Amniotic epithelial cell (primary cell): ENCODE data around the gene SLCO6A1.

Experiments used
- DNase-seq: peaks from one replicate; pipeline ENCODE4 v3.0.0-alpha.2; 2010; ENCODE audit warnings: low read depth

The SLCO6A1 gene

GRCh38 chr5:102453716-102454115, 45.1 kb downstream of the SLCO6A1 start:
- DNase-seq = no peak

GRCh38 chr5:102451082-102451481, 47.7 kb downstream of the SLCO6A1 start:
- DNase-seq = no peak

GRCh38 chr5:102450313-102450990, 48.3 kb downstream of the SLCO6A1 start:
- no peak for DNase-seq

DNA sequence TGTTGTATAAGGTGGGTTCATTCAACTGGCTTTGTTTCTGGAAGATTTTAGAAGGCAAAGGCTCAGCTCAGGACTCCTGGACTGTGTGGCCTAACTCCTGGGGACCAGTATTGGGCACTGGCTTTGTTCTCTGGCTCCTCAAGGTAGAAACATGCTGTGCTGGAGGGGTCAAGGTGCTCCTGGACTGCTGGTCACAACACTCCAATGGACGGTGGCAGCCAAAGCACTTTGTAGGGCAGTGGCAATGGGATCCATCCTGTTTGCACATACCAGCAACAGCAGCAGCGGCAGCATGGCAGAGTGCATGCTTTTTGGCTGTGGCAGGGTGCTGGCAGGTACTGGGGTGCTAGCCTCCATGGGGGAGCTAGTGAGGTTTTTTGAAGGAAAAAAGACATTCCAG, 65.3 kb downstream of the SLCO6A1 start:
- DNase-seq = no peak

GRCh38 chr5:102421647-102422046, 77.2 kb downstream of the SLCO6A1 start:
- no peak for DNase-seq

DNA sequence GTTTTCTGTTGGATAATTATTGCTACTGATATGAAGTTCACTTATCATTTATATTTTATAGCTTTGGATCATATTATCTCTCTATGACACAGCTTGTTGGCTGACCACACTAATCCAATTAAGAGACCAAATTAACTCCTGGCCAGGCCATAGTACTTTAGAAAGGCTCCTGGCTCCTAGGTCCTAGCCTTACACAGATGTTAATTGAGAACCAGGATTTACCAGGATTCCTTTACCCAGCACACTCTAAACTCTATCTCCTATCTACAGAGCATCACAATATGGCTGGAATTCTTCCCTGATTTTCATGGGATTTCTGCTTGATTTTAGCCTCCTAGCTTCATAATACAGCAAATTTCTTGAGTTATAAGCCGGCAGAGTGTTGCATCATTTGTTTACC, 80.3 kb downstream of the SLCO6A1 start:
- DNase-seq = no peak

GRCh38 chr5:102414448-102414847, 84.4 kb downstream of the SLCO6A1 start:
- DNase-seq = no peak

GRCh38 chr5:102388235-102388634, 110.6 kb downstream of the SLCO6A1 start:
- DNase-seq = no peak

GRCh38 chr5:102385365-102385764, 113.4 kb downstream of the SLCO6A1 start:
- no peak for DNase-seq

- DNase-seq = no peak
Measured at GRCh38 chr5:102380174-102380573, 118.6 kb downstream of the SLCO6A1 start.

DNA sequence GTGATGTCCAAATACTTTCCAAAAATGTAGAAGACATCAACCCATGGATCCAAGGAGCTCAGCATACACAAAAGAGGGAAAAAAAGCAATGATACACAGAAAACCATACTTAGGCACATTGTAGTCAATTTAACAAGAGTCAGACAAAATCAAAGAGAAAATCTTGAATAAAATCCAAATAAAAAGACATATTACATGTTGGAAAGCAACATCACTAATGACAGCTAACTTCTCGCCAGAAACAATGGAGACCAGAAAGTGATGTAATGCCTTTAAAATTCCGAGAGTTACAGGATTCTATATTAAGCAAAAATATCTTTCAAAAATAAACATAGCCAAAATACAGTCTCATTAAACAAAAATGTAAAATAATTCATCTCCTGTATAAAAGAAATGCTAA, 122.9 kb downstream of the SLCO6A1 start:
- DNase-seq = no peak

GRCh38 chr5:102375272-102375671, 123.5 kb downstream of the SLCO6A1 start:
- no peak for DNase-seq

GRCh38 chr5:102368392-102368791, 130.4 kb downstream of the SLCO6A1 start:
- no peak for DNase-seq

DNA sequence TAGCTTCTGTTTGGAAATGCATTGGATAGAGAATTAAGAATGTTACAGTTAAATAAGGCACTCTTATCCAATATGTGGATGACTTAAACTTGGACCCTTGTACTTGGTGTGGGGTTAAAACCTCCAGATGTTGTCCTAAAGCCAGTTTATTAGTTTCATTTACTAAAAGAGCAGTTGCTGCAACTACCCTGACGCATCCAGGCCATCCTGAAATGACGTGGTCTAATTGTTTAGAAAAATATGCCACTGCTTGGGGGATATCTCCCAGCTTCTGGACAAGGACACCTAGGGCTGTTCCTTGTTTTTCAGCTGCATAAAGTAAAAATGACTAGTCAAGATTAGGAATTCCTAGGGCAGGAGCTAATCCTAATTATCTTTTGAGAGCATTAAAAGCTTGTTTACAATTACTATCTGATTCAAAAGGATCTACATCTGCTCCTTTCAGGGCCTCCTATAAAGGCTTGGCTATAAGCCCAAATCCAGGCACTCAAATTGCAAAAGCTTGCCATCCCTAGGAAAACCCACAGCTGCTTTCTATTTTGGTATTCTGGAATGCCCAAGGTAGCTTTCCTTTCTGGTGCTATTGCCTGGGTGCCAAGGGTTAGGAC, 157.0 kb downstream of the SLCO6A1 start:
- DNase-seq = no peak

- DNase-seq = no peak
Measured at GRCh38 chr5:102324714-102325113, 174.1 kb downstream of the SLCO6A1 start.
